Left lung (tissue), 10 donors: Measurements from ENCODE around the gene ACOT7. TPM values are rescaled to one million over a fixed set of nuclear protein-coding genes. Genes with fewer than 3 reads are reported as not detected.

Source experiments
- ATAC-seq: fragments of 200-7000 bp; cut with Tn5 transposase; one replicate; pipeline ENCODE4 v1.9.1; 2020; ENCODE audit warnings: moderate library complexity
- DNase-seq, 4 donors: peaks; one replicate each; pipeline ENCODE4 v3.0.0-alpha.2; 2013 to 2020
- H3K27ac ChIP-seq, 2 donors: fragments of 200-600 bp; sonication (generic) in 1 of 2; one replicate each; pipeline versions ENCODE4 v1.5.0 to v1.8.0; 2020 to 2021
- H3K27me3 ChIP-seq, 2 donors: fragments of 200-600 bp; sonication (generic) in 1 of 2; one replicate each; pipeline versions ENCODE4 v1.5.0 to v1.8.0; 2020 to 2021
- H3K36me3 ChIP-seq, 2 donors: fragments of 200-600 bp; sonication (generic) in 1 of 2; one replicate each; pipeline versions ENCODE4 v1.5.0 to v1.8.0; 2020 to 2021
- H3K4me1 ChIP-seq, 2 donors: fragments of 200-600 bp; one replicate each; pipeline ENCODE4 v1.8.0; 2021
- H3K4me3 ChIP-seq, 2 donors: fragments of 200-600 bp; sonication (generic) in 1 of 2; one replicate each; pipeline versions ENCODE4 v1.5.0 to v1.8.0; 2020 to 2021; ENCODE audit warnings: mild to moderate bottlenecking in 1 of 2
- H3K9me3 ChIP-seq, 2 donors: fragments of 200-600 bp; sonication (generic) in 1 of 2; one replicate each; pipeline versions ENCODE4 v1.5.0 to v1.8.0; 2020 to 2021
- intact Hi-C, 2 donors: fragments of 100-400 bp; cut with DNase I; formaldehyde crosslinking; loops; one replicate each; pipeline versions ENCODE4 v1.11.2 to v1.14.2; 2022
- polyA plus RNA-seq, 6 donors: library from polyadenylated mRNA; unstranded; fragments of 120-200 nt; gene quantifications; one replicate each; pipeline ENCODE4 v1.2.1, GENCODE V29; 2013; ENCODE audit not compliant: insufficient read length in 6 of 6
- total RNA-seq, 2 donors: library from RNA; stranded (reverse); fragmentation: NEBNext Ultra II Directional; extraction: Animal tissue kit (Norgen Biotek cat#: 25700); gene quantifications; one replicate each; pipeline ENCODE4 v1.2.1, GENCODE V29; 2021
- TF ChIP-seq, protein P1 (sequence below), 2 donors: fragments of 200-600 bp; sonication (generic) in 1 of 2; IDR thresholded peaks; one replicate each; pipeline versions ENCODE4 v1.5.0 to v1.8.0; 2021; ENCODE audit warnings: antibody characterized with exemption in 2 of 2
- donor health status: DM: no; HTN: yes; CAD: no.
- donor health status: DM: no; HTN: no; CAD: no.

The ACOT7 gene
- total and polyA plus RNA-seq, 8 donors, result 13.1 to 30.1 (median 14.9) TPM

DNA sequence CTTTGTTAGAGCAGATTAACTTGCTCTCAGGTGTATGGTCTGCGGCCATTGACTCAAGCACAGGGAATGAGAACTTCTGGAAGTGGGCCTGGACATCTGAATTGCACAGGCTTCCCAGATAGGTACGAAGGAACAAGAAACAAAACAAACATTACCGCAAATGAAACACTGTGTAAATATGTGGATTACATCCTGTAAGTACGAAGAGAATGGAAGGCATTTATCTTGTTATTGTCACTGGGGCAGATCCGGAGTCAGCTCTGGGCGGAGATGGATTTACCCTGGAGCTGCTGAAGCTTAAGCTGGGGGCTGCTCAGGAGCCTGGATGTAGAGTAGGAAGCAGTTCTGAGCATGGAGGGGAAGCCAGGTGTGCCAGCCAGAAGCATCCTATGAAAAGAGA, 19.3 kb upstream of the ACOT7 start:
- no peaks in the 10 kb centered on the region for H3K4me1 ChIP-seq
- ATAC-seq (peak; percentile 25), DNase-seq (no peak)
- H3K4me3 ChIP-seq, result no peak overlapping the region
- H3K9me3 ChIP-seq, result no peaks in the 10 kb centered on the region
- no peak overlapping the region for H3K27ac ChIP-seq
- peaks cover 23 to 98% of the 10 kb centered on the region in 2 donors for H3K27me3 ChIP-seq
- intact Hi-C loops, result loop anchor here in 1 of 2 donors (10.0 kb wide), 1 partner anchor 158 kb away; no protein-coding TSS in a partner anchor
- TF ChIP-seq, protein P1, sequence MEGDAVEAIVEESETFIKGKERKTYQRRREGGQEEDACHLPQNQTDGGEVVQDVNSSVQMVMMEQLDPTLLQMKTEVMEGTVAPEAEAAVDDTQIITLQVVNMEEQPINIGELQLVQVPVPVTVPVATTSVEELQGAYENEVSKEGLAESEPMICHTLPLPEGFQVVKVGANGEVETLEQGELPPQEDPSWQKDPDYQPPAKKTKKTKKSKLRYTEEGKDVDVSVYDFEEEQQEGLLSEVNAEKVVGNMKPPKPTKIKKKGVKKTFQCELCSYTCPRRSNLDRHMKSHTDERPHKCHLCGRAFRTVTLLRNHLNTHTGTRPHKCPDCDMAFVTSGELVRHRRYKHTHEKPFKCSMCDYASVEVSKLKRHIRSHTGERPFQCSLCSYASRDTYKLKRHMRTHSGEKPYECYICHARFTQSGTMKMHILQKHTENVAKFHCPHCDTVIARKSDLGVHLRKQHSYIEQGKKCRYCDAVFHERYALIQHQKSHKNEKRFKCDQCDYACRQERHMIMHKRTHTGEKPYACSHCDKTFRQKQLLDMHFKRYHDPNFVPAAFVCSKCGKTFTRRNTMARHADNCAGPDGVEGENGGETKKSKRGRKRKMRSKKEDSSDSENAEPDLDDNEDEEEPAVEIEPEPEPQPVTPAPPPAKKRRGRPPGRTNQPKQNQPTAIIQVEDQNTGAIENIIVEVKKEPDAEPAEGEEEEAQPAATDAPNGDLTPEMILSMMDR (IDR thresholded peaks at IDR 0.05), result no peak
- no peaks in the 10 kb centered on the region for H3K36me3 ChIP-seq

DNA sequence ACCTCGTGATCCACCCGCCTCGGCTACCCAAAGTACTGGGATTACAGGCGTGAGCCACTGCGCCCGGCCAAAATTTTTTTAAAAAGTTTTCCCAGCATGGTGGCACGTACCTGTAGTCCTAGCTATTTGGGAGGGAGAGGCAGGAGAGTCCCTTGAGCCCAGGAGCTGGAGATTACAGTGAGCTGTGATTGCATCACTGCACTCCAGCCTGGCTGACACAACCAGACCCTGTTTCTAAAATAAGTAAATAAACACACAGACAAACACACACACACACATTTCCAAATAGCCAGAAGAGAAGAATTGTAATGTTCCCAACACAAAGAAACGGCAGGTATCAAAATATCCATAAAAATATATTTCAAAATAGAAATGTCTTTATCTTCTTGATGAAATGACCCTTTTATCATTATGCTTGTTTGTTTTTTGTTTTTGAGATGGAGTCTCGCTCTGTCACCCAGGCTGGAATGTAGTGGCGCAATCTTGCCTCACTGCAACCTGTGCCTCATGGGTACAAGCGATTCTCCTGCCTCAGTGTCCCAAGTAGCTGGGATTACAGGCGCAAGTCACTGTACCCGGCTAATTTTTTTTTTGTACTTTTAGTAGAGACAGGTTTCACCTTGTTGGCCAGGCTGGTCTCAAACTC, 16.8 kb upstream of the ACOT7 start:
- no peaks in the 10 kb centered on the region for H3K9me3 ChIP-seq
- peaks cover 2 to 95% of the 10 kb centered on the region in 2 donors for H3K27me3 ChIP-seq
- ATAC-seq (no peak), DNase-seq (no peak)
- intact Hi-C loops, result loop anchor here in 1 of 2 donors (10.0 kb wide), 1 partner anchor 156 kb away; no protein-coding TSS in a partner anchor
- no peaks in the 10 kb centered on the region for H3K36me3 ChIP-seq
- H3K4me1 ChIP-seq, result no peaks in the 10 kb centered on the region
- TF ChIP-seq, protein P1 (IDR thresholded peaks at IDR 0.05), result no peak
- no peak overlapping the region for H3K27ac ChIP-seq
- H3K4me3 ChIP-seq, result no peak overlapping the region

- ATAC-seq (no peak), DNase-seq (no peak)
- Histone ChIP-seq H3K36me3 (no peaks in the 10 kb centered on the region), H3K4me1 (no peaks in the 10 kb centered on the region), H3K27me3 (peaks cover 2 to 94% of the 10 kb centered on the region in 2 donors), H3K4me3 (no peak overlapping the region), H3K27ac (no peak overlapping the region), H3K9me3 (no peaks in the 10 kb centered on the region)
- TF ChIP-seq, protein P1 (IDR thresholded peaks at IDR 0.05), result no peak
- intact Hi-C loops, result loop anchor here in 1 of 2 donors (10.0 kb wide), 1 partner anchor 155 kb away; no protein-coding TSS in a partner anchor
These were observed 16.2 kb upstream of the ACOT7 start for GRCh38 chr1:6409733-6410132.

DNA sequence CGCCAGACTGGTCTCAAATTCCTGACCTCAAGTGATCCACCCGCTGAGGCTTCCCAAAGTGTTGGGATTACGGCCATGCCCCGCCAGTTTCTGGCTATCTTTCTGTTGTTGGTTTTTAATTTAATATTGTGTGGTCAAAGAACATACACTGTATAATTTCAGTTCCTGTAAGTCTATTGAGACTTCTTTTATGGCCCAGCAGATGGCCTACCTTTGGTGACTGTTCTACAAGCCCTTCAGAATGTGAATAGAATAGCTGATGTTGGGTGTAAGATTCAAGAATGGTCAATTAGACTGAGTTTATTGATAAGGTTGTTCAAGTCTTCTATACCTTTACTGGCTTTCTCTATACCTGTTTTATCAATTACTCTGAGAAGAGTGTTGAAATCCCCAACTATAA, 15.5 kb upstream of the ACOT7 start:
- no peak for ATAC-seq
- TF ChIP-seq, protein P1 (IDR thresholded peaks at IDR 0.05), result no peak
- no peak overlapping the region for H3K4me3 ChIP-seq
- no peaks in the 10 kb centered on the region for H3K36me3 ChIP-seq
- DNase-seq, result no peak
- intact Hi-C loops, result no loop called here
- H3K27me3 ChIP-seq, result peaks cover 2 to 87% of the 10 kb centered on the region in 2 donors
- H3K9me3 ChIP-seq, result no peaks in the 10 kb centered on the region
- H3K4me1 ChIP-seq, result no peaks in the 10 kb centered on the region
- H3K27ac ChIP-seq, result no peak overlapping the region

DNA sequence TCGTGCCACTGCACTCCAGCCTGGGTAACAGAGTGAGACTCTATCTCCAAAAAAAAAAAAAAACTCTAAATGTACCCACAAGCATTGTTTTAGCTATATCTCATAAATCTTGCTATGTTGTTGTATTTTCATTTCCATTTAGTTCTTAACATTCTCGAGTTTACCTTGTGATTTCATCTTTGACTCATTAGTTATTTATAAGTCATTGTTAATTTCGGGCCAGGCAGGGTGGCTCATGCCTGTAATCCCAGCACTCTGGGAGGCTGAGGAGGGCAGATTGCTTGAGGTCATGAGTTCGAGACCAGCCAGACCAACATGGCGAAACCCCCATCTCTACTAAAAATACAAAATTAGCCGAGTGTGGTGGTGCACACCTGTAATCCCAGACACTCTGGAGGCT, 14.5 kb upstream of the ACOT7 start:
- Histone ChIP-seq H3K27me3 (peaks cover 2 to 77% of the 10 kb centered on the region in 2 donors), H3K27ac (no peak overlapping the region), H3K4me1 (no peaks in the 10 kb centered on the region), H3K9me3 (no peaks in the 10 kb centered on the region), H3K36me3 (no peaks in the 10 kb centered on the region), H3K4me3 (no peak overlapping the region)
- ATAC-seq, result no peak
- TF ChIP-seq, protein P1 (IDR thresholded peaks at IDR 0.05), result no peak
- no peak for DNase-seq
- intact Hi-C loops, result no loop called here
